D341Med (cell line): Measurements from ENCODE around the gene GAB3.

Experiments used
- DNase-seq: peaks from one replicate; pipeline ENCODE4 v3.0.0; 2012; ENCODE audit warnings: low spot score

GAB3 gene

GRCh38 chrX:154750301-154751202 is at the start of gene GAB3:
TSS of gene GAB3 (minus strand) at chrX:154751077. CDS start at chrX:154751025, 52 bp downstream.
- peak; percentile 62 for DNase-seq

GRCh38 chrX:154799556-154800348 is 48.9 kb upstream of the GAB3 start:
- DNase-seq = no peak

- no peak for DNase-seq
These were observed 46.1 kb upstream of the GAB3 start for GRCh38 chrX:154797006-154797405.

- no peak for DNase-seq
These were observed 44.1 kb upstream of the GAB3 start for GRCh38 chrX:154795016-154795415.

GRCh38 chrX:154793084-154793795 is 42.4 kb upstream of the GAB3 start:
- no peak for DNase-seq

- DNase-seq = no peak
These were observed 41.1 kb upstream of the GAB3 start for GRCh38 chrX:154791939-154792338.

GRCh38 chrX:154791467-154791866 is 40.6 kb upstream of the GAB3 start:
- DNase-seq = no peak

- DNase-seq = no peak
These were observed 34.8 kb upstream of the GAB3 start for GRCh38 chrX:154785716-154786115.

GRCh38 chrX:154784149-154784995 is 33.5 kb upstream of the GAB3 start:
- no peak for DNase-seq

GRCh38 chrX:154780968-154781367 is 30.1 kb upstream of the GAB3 start:
- DNase-seq = no peak

- DNase-seq = no peak
These were observed 28.4 kb upstream of the GAB3 start for GRCh38 chrX:154779261-154779660.

- DNase-seq = no peak
These were observed 25.9 kb upstream of the GAB3 start for GRCh38 chrX:154776753-154777152.

- no peak for DNase-seq
These were observed 24.8 kb upstream of the GAB3 start for GRCh38 chrX:154775419-154776349.

- DNase-seq = no peak
These were observed 23.7 kb upstream of the GAB3 start for GRCh38 chrX:154774622-154775021.

- DNase-seq = peak; percentile 93
These were observed 11.8 kb upstream of the GAB3 start, which contains the start of gene DKC1 for GRCh38 chrX:154762537-154763296. TSS of gene DKC1 (plus strand) at chrX:154762864. CDS start at chrX:154762966, 102 bp downstream.

GRCh38 chrX:154761977-154762536 is 11.2 kb upstream of the GAB3 start:
- DNase-seq = no peak

- DNase-seq = no peak
These were observed 7.8 kb upstream of the GAB3 start for GRCh38 chrX:154758696-154759095.

- no peak for DNase-seq
These were observed 893 bp upstream of the GAB3 start for GRCh38 chrX:154751669-154752271.

- no peak for DNase-seq
These were observed 359 bp upstream of the GAB3 start for GRCh38 chrX:154751203-154751668.
